ENCODE results near the gene RNF141.

Gene RNF141

DNA sequence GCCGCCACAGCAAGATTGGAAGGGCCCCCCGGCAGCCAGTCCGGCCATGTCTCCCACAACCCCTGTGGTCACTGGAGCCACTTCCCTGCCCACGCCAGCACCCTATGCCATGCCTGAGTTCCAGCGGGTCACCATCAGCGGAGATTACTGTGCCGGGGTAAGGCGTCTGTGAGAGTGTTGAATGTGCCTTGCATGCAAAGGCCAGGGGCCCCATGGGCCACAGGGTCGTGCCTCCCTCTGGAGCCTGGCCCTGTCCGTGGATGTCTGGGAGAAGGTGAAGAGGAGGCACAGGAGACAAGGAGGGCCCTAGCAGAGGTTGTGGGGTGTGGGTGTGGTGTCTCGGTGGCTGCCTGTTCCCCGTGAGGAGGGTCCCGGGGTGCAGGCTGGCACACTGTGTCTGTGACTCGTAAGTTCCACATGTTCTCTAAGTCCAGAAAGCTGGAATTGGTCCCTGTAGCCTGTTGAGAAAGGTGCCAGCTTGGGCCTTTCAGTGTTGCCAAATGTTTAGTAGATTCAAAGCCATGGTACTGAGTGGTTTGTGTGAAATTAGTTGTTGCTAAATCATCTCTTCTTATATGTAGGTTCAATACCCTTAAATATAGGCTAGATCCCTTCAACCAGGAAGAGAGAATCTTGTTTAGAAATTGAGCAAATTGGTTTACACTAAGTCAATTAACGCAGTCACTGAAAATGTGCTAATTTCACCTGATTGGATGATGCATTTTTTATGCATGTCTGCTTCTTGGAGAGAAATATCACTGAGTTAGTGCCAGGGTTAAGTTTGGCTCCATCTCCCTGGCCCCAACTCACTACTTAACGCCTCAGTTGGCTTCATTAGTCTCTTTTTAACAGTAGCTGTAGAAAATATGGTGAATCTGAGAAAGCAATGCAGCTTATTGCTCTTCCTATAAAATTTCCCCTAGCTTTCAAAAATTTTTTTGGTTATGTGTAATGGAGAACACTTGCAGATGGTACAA lies 62.1 kb downstream of the RNF141 start:
- H3K4me3 ChIP-seq (ENCODE audit: low read depth, low read length), result no peak overlapping the region
- TF ChIP-seq, protein P1, sequence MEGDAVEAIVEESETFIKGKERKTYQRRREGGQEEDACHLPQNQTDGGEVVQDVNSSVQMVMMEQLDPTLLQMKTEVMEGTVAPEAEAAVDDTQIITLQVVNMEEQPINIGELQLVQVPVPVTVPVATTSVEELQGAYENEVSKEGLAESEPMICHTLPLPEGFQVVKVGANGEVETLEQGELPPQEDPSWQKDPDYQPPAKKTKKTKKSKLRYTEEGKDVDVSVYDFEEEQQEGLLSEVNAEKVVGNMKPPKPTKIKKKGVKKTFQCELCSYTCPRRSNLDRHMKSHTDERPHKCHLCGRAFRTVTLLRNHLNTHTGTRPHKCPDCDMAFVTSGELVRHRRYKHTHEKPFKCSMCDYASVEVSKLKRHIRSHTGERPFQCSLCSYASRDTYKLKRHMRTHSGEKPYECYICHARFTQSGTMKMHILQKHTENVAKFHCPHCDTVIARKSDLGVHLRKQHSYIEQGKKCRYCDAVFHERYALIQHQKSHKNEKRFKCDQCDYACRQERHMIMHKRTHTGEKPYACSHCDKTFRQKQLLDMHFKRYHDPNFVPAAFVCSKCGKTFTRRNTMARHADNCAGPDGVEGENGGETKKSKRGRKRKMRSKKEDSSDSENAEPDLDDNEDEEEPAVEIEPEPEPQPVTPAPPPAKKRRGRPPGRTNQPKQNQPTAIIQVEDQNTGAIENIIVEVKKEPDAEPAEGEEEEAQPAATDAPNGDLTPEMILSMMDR (conservative IDR thresholded peaks at IDR 0.05; ENCODE audit: low read depth, low read length), result no peak
- DNase-seq (ENCODE audit: low read depth), result no peak

DNA sequence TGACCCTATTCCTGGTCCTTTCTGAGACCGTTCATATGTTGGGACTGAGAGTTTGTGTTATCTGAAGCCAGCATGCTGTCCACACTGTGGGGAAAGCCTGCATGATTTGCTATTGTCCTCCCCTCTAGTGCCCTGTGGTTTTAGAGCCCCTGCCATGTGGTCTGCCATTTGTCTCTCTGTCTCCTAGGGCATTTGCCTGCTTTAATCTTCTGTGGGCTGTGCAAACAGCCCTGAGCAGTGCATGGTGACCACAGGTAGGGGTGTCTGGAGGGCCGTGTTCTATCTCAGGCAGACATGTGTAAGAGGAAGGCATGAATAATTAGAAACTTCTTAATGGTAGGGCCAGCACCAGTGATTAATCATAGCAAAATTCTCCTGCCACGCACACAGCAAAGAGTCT lies 62.9 kb downstream of the RNF141 start:
- no peak for DNase-seq (ENCODE audit: low read depth)
- no peak overlapping the region for H3K4me3 ChIP-seq (ENCODE audit: low read depth, low read length)
- TF ChIP-seq, protein P1 (conservative IDR thresholded peaks at IDR 0.05; ENCODE audit: low read depth, low read length), result no peak

DNA sequence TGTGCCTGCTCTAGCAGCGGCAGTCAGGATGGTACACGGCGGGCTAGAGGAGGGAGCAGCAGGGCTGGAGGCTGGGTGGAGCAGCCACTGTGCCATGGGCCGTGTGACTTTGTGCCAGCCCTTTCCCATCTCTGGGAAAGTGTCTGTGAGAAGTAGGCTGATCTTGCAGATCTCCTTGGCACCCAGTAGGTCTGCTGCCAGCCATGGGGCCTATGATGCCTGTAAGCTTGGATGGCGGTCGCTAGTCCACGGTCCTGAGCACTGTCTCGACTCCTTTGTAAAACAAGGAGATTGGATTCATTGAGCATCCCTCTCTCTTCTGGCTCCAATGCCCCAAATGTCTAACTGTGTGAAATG lies 63.3 kb downstream of the RNF141 start:
- no peak overlapping the region for H3K4me3 ChIP-seq (ENCODE audit: low read depth, low read length)
- TF ChIP-seq, protein P1 (conservative IDR thresholded peaks at IDR 0.05; ENCODE audit: low read depth, low read length), result no peak
- no peak for DNase-seq (ENCODE audit: low read depth)

DNA sequence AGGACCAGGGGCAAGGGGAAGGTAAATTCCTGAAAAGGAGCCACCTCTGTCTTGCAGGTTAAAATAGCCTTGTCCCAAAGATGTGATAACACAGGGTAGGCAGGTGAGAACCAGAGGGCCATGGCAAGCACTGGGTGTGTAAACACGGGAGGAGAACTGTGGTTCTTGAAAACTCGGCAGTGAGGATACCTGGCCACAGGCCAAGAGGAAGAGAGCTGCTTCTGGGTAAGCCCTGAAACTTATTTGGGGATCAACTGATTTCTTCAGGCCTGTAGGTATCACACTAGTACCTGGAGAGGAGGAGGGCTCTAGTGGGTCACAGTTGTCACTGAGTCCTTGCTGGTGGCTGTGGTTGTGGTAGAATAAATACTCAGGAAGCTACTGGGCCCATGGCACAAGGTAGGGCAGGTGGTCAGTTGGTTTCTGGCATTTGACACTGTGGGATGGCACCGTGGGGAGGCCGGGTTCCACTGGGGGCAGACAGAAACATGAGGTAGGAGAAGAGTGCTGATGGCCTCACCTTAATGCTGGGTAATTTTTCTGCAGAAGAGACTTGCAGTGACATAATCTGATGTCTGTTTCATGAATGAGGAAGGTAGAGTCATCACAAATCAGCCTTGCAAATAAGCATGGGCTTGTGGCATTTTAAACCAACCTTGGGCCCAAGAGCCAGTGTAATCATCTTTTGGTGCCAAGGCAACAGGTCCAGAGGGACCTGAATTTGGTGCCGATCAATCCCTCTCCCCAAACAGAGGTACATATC lies 63.9 kb downstream of the RNF141 start:
- TF ChIP-seq, protein P1 (conservative IDR thresholded peaks at IDR 0.05; ENCODE audit: low read depth, low read length), result no peak
- no peak overlapping the region for H3K4me3 ChIP-seq (ENCODE audit: low read depth, low read length)
- no peak for DNase-seq (ENCODE audit: low read depth)

DNA sequence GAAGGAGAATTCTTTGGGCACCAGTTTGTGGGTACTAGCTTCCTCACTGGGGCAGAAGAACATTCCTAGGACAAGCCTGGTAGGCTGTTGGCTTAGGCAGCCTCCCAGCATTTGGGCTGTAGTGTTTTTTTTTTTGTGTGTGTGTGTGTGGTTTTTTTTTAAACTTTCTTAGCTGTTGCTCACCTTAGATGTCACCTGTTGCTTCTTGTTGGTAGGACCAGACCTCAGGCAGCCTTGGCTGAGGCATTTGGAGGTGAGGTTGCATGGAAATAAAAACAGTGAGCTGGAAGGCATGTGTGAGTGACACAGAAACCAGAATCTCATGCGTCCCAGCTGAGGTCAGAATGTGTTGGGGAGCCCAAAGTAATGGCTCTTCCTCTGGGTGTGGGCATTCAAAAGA lies 64.6 kb downstream of the RNF141 start:
- H3K4me3 ChIP-seq (ENCODE audit: low read depth, low read length), result no peak overlapping the region
- TF ChIP-seq, protein P1 (conservative IDR thresholded peaks at IDR 0.05; ENCODE audit: low read depth, low read length), result no peak
- DNase-seq (ENCODE audit: low read depth), result no peak

DNA sequence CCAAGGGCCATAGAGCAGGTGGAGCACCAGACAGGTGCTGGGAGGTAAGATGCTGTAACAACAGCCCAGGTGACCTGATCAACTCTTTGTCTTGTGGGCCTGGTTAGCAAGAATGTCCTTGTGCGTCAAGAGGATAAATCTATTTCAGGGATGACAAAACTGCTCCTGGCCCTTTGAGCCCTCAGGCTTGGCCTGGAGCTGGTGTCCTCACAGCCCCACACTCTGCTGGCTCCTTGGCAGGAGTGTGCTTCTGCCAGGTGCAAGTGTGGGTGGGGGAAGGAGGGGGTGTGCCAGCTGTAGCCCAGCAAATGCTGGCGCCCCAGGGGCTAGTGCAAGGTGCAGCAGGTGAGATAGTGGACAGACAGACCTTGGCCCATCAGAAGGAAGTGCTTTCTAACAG lies 66.4 kb downstream of the RNF141 start:
- no peak for DNase-seq (ENCODE audit: low read depth)
- TF ChIP-seq, protein P1 (conservative IDR thresholded peaks at IDR 0.05; ENCODE audit: low read depth, low read length), result no peak

More for the DNA sequence above, 66.4 kb downstream of the RNF141 start:
- H3K4me3 ChIP-seq (ENCODE audit: low read depth, low read length), result no peak overlapping the region

All from choroid plexus epithelial cell (primary cell).